HG03196 (cell line): ENCODE data around the gene SPOCK1.

Experiments used
- ATAC-seq: cut with Tn5 transposase; IDR thresholded peaks from one replicate; pipeline ENCODE4 v1.9.1; 2021; ENCODE audit not compliant: unreplicated experiment

SPOCK1 gene

DNA sequence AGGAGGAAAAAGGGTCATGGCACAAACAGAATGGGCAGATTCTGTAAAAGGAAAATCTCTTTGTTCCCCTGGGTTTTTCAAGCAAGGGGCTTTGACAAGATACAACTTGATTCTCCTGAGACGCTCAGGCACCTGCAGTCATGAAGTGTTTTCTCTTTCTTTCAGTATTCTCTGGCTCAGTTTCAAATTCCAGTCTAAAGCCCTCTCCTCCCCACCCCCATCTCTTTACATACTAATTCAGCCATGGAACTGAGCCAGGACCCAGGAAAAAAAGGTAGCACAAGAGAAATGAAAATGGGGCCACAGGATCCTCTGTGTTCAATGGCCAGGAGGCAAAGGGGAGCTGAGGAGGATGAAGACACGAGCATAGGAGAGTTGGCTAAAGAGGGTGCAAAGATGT is 408.4 kb downstream of the SPOCK1 start:
- no peak for ATAC-seq

DNA sequence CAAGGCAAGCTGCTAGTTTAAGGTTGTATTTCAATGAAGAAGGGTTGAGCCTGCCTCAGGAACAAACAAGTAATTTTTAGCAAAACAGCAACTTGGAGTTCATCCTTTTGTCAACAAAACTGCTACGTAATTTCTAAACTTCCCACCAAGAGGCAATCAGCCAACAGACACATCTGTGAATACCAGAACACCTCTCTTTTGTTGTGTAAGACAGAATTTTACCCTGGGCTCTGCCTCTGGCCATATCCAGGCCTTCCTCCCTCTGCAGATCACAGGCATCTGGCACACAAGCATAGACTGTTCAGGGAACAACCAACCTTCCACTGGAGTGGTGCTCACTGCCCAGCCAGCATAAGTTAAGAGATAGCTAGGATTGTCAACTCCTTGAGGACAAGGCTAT is 409.0 kb downstream of the SPOCK1 start:
- ATAC-seq, result no peak

DNA sequence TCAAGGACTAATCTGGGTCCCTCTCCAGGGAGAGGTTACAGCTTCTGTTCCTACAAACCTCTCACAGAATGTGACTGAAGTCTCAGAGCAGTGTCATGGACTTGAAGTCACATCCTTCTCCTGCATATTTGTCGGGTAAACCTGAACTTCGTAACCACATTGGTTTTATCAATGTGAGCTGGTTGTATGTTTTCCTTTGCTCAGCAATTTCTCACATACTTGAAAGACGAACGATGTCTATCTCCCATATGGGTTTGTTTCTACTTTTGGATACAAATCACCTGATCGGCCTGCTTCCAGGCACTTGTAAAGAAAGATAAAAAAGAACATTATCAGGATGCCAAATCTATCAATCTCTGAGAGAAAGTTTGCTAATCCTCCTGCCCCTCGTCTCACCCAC is 411.0 kb downstream of the SPOCK1 start:
- no peak for ATAC-seq

DNA sequence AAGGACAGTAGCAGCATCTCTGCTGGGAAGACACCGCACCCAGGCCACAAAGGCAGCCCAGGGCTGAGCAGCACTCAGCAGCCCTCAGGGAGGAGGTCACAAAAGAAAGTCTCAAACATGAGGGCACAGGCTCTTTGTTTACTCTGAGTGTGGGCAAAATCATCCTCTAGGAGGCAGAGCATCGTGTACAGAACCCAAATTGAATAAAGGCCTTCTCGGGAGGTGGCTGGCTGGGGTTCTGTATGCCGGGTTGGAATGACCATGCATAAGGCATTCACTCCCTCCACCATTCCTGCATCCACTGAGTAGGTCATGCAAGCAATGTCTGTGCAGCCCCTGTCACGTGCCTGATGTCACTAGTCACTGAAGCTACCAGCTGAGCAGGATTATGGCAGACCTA is 412.8 kb downstream of the SPOCK1 start:
- ATAC-seq, result no peak

DNA sequence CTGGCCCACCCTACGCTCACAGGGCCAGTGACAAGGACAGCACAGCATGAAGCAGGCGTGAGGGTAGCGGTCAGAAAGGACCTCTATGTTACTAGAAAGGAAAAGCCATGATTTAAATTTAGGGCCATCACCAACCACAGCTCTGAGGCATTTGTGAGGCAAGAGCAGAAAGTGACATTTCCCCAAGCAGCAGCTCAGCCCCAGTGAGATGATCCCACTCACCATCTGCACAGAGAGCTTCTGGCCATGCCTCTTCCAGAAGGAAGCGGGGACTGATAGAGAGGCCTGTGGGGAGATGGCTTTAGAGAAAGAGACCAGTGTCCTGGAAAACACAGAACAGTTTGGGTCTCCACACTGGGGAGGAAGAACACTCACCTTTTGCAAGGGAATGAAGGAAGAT is 413.9 kb downstream of the SPOCK1 start:
- no peak for ATAC-seq

DNA sequence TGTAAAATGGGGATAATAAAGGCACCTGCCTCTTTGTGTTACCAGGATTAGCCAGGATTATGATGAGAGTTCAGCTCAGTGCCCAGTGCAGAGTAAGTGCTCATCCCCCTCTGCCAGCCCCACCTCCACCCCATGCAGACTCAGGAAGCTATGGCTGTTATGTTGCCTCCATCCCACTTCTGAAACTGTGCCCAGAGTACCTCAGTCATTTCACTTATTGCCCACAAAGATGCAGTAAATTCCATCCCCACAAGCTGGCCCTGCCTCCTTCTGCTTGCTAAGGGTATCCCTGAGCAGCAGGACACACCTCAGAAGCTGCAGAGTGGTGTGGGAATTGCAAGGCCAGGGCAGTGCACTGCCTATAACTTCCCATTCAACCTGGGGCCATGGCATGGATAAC is 415.1 kb downstream of the SPOCK1 start:
- ATAC-seq, result no peak

DNA sequence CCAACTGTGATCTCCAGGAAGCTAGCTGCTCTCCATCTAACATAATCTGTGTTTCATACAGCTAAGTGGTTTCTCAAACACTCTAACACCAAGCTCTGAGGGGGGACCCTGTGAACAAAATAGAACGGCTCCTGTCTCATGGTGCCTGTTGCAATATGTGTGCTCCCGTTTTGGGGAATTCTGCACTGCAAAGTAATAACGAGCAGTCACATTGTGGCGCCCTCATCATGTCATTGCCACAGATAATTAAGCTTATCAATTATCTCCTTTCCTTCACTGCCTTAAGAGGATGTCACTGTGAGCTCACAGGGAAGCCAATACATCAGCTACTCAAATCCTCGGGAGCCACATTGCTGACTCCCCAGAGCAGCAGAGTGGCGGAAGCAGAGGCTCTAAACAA is 416.2 kb downstream of the SPOCK1 start:
- no peak for ATAC-seq

DNA sequence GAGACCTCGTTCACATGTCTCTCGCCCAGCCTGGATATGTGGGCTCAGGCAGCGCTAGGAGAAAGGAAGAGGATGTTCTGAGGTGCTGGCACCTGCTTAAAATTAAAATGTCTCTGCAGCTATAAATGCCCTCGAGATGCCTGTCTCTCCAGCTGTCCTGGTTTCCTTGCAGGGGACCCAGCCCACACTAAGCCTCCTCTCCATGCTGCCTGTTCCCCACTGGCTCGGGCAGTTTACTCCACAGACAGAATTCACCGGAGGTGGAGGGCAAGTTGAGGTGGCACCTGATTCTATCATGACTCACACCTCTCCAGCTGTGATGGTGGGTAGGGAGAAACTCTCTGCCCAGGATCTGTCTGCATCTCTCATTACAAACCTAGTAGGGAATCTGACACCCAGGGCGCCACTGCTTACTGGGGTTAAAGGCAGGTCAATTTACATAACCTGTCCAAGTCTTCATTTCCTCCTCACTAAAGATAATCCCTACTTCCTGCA is 420.9 kb downstream of the SPOCK1 start:
- ATAC-seq, result no peak

DNA sequence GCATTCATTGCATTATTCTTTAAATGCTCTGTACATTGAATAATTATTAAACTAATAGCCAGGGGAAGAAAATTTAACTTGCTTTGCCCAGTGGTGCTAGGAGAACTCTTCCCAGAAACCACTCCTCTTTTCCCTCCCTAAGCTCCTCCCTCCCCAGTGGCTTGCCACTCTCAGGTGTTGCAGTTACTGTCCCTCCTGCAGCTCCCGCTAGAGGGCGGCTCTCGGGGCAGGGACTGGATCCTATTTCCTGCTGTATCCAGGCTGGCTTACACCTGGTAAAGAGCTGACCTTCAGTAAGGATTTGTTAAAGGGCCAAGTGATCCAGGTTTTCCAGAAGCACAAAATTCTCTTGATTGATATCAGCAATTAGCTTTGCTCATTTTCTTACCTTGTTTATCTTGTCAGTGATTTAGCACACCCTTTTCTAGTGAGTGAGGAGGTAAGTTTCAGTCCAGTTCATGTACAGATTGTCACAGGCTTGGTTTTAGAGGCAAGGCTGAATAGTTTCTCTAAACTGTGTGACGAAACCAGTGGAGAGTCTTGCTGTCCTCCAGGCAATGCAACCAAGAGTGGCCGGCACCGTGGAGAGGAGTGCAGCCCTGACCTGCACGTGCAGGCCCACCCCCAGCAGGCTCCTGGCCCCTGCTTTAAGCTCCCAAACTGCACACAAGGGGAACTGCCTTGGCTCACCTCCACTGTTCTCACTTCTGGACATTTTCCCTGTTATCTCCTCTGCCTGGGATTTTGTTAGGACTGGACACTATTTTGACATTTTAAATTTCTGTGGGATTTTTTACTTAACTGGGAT is 423.8 kb downstream of the SPOCK1 start:
- peak; percentile 61 for ATAC-seq

DNA sequence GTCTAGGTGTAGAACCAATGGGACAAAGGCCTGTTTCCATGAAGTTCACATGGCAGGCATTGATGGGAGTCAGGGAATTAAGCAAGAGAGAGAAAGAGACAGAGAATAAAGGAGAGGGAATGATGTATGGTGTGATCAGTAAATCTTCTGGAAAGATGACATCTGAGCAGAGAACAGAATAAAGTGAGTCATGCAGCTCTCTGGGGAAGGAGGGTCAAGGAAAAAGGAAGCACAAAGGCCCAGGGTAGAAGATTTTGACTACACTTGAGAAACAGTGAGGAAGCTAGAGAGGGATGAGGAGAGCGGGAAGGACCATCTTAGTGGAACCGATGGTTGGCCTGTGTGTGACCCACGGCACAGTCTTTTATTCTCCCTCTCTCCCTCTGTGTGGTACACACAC is 425.9 kb downstream of the SPOCK1 start:
- no peak for ATAC-seq

DNA sequence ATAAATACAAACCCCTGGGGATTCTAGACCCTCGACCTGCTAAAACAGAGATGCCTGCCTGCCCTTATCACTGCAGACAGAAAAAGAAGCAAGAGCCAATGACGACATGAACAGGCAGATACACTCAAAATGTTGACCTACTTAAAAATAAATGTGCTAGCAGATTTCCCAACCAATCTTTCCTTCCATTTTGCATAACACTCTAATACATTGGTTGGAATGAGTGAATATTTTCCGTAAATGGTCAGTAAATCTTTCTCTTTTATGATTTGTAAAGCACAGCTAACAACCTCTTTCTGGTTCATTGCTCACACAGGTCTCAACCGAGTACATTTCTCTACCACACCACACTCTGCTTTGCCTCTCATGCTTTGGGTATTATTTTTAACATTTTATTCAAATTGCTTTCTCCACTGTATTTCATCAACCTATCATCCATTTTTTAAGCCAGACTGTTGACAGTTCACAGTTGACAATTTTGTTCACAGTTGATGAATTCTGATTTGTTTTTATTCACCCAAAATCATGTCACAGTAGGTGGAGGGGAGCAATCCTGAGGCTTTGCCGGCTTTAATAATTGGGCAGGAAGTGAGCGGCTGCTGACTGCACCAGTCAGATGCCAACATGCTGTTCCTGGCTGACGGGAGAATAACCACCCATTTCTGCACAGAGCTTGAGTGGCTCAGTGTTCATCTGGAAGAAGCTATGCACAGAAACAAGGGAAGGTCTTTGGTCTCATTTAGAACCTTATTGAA is 426.6 kb downstream of the SPOCK1 start:
- no peak for ATAC-seq

DNA sequence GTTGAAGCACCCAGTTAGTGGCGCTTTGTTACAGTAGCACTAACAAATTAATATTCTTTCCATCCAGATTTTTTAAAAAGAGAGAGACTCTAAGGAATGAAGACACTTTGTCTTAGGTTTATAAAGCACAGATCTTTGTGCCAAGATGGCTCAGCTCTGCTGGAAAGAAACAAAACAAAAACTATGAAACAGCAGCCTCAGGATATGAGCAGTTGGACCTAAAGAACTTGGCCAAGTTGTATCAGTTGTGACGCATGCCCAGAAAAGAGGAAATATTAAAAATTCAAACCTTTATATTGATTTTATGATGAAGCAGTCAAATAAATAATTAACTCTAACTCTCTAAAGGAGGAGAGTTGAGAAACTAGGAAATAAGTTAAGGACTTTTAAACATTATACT is 427.2 kb downstream of the SPOCK1 start:
- no peak for ATAC-seq

DNA sequence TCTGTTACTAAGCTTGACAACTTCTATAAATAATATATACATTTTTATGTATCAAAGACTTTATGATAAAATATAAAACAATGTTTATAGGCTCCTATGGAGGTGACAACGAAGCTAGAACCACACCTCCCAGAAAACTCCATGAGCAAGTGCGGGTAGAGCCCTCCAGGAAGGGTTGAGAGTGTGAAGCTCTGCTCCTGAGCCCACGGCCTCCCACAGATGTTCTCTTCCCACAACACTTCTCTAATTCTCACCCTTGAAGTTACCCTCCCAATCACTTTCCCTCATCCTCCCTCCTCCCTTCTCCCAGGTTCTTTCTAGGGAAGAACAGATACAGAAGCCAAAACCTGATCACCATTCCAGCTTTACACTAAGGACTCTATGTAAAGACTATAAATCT is 427.6 kb downstream of the SPOCK1 start:
- ATAC-seq, result no peak

DNA sequence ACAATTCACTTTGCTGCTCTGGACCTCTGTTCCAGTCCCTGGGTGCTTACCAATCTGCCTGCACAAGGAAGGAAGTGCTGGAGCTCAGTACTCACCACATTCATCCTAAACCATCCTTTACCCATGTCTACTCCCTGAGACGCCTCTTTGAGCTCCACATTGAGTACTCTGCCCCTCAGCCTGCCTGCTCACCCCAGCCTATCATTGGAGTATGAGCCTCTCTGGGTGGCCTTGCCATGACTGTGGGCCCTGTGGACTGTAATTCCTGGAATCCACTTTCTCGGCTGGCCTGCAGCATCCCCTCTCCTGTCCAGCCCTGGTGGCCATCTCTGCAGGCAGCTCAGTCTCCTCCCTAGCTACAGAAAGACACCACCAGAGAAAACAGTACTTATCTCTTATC is 428.6 kb downstream of the SPOCK1 start:
- ATAC-seq, result no peak

DNA sequence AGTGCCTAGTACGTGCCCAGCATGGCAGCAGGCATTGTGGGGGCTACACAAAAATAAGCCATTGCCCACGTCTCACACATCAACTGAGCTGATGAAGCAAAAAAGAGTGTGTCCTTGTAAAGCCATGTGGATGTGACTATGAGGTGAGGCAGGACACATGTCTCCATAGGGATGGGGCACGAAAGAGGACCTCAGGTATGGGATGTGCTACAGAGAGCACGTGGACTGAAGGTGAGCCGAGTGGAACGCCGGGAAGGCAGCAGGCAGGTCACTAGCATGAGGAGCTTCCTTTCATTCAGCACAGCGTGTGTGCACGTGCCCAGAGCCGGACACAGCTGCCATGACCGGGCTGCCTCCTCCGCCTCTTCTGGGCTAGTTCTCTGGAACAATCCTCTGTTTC is 429.8 kb downstream of the SPOCK1 start:
- no peak for ATAC-seq

DNA sequence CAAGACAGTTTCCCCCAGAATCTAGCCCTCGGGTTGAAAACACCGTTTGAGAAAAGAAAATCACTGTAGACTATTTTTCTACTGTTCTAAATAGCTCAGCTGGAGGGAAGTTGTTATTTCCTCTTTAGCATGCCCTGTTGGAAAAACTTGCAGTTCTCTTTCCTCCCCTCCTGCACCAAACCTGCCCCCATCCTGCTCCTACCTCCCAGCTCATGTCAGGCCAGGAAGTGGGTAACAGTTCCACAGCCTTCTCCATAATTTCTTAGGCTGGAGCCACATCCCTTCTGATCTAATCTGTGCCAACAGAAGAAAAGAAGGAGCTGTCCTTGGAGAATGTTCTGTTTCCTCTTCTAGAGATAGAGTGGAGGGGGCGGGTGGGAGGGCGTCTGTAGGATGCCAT is 437.7 kb downstream of the SPOCK1 start:
- no peak for ATAC-seq

DNA sequence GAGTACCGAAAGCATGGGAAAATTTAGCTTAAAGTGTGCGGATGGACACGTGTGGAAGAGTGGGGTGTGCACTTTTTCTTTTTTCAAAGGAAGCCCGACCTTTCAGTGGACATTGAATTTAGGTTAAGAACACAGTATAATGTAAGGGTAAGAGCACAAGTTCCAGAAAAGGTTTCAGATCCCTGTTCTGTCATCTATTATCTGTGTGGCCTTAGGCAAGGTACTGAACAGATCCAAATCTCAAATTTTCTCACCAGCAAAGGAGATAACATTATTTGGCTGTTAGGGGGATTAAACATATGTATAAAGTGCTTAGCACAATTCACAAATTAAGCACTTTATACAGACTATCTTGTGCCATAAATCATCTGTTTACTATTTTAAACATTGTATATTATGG is 441.0 kb downstream of the SPOCK1 start:
- no peak for ATAC-seq

DNA sequence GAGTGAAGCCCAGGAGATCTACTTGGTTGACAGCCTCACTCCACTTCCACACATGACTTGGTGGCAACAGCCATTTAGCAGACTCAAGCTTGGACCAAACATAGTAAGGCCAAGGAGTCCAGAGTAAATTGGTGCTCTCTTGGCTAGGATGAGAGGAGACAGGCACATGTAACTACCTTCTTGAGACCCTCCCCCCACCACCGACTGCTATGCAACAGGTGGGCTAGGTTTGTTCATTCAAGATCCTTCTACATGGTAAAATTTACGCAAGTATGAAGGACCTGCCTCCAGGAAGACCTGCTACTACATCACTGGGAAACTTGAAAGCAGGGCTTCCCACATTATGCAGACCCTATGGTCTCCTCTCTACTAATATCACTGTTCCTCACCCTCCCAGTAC is 442.4 kb downstream of the SPOCK1 start:
- no peak for ATAC-seq

DNA sequence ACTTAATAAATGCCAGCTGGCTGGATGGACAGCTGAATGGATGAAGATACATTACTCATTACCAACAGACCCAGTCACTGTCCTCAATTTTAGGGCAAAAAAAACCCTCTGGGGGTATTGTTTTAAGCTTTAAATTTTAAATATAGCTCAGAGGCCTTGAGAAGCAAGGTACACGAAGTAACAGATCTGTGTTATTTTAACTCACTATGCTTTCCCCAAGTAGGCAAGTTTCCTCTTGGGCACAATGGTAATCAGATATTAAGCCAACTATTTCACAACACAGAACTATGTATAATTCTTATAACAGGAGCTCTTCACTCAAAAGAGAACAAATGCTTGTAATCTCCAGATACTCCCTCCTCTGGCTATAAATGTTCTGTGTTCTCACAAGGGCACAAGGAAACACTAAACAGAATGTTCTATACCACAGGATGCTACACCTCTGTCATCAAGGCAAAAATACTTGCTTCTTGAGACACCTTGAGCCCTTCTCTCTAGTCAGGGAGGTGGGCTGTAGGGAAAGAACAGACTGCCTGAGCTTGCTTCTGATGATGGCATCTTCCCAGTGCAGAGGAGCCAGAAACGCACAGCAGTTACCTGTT is 443.8 kb downstream of the SPOCK1 start:
- no peak for ATAC-seq

DNA sequence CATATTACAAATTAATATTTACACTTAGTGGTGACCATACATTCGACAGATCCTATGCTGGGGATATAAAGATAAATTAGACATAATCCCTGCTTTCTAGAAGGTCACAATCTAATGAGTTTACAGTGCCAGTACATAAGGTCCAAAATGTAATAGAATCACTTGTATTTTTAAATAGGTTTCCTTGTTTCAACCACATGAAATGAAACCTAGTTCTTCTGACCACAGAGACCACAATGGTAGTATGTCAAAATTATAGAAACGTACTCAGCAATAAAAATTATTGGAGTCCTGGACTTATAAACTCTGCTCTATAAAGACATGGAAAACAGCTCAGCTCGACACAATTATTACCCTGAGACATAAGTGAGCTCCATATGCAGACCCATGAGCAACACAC is 444.3 kb downstream of the SPOCK1 start:
- no peak for ATAC-seq

DNA sequence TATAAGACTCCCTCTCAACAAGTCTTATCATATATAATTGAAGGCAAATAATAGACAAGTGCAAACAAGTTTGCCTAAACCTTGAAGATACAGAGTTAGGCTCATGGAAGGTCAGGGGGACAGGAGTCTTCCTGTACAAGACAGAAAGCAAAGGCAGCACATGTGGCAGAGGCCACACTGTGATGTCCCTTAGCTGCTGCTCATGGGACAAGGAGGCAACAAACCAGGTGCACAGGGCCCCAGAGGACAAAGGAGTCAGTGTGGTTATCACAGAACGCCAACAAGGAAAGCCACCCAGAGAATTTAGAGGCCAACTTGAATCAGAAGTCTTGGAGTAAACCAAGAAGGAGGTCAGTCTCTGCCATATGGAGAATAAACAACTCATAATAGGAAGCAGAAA is 444.8 kb downstream of the SPOCK1 start:
- ATAC-seq, result no peak

DNA sequence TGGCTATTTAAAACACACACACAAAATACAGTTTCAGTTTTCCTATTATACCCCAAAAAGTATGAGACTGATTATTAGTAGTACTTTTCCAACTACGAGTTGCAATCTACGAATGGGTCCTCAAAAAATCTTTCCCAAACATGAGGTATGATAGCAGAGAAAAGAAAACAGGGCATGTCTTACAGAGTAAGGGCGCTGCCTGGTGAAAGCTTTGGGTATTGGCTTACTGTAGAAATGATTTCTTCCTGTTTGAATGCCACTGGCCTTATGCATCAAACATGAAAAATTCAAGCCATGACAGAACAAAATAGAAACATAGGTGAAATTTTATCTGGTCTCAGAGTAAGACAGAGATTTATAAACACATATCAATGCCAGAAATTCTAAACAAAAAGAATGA is 448.0 kb downstream of the SPOCK1 start:
- ATAC-seq, result no peak
